Panc1 (cell line): ENCODE data around the gene GLT8D1. TPM values are rescaled to one million over a fixed set of nuclear protein-coding genes. Genes with fewer than 3 reads are reported as not detected.

ENCODE experiments used
- ATAC-seq: fragments of 200-7000 bp; cut with Tn5 transposase; 2 replicates; pipeline ENCODE4 v1.9.1; 2020; ENCODE audit warnings: mild to moderate bottlenecking, moderate library complexity
- BruUV-seq: library from RNA; stranded (reverse); fragments of 400-500 nt; replicated peaks from 2 replicates; lab custom pipeline; 2021; lab: Mats Ljungman, UMichigan
- CTCF ChIA-PET: fragments of 300-600 bp; sonication (Branson Sonifier 250); formaldehyde crosslinking; loops from one replicate; lab custom pipeline; 2022; ENCODE audit warnings: antibody characterized with exemption; lab: Charles Lee
- POLR2A ChIA-PET: fragments of 300-600 bp; sonication (Branson Sonifier 250); formaldehyde crosslinking; loops from one replicate; lab custom pipeline; 2022; ENCODE audit warnings: antibody characterized with exemption; lab: Charles Lee
- DNase-seq: peaks from one replicate; pipeline ENCODE4 v3.0.0-alpha.2; 2010; ENCODE audit warnings: low read depth, low spot score
- H3K27ac ChIP-seq: 2 replicates; pipeline ENCODE4 v1.5.1; 2011; ENCODE audit warnings: mild to moderate bottlenecking, low read length, inconsistent platforms
- H3K27me3 ChIP-seq: fragments of 200-500 bp; sonication (Bioruptor generic); 2 replicates; pipeline ENCODE4 v1.6.0; 2014; ENCODE audit warnings: low read length, inconsistent platforms; ENCODE audit not compliant: control insufficient read depth, insufficient read depth
- H3K36me3 ChIP-seq: fragments of 200-500 bp; sonication (Bioruptor generic); 2 replicates; pipeline ENCODE4 v1.5.1; 2014; ENCODE audit warnings: inconsistent platforms, mild to moderate bottlenecking, low read length, moderate library complexity; ENCODE audit not compliant: control insufficient read depth, insufficient read depth
- H3K4me1 ChIP-seq: 2 replicates; pipeline ENCODE4 v1.5.1; 2011; ENCODE audit warnings: inconsistent platforms, mild to moderate bottlenecking, low read length, moderate library complexity; ENCODE audit not compliant: control insufficient read depth, insufficient read depth
- H3K4me3 ChIP-seq, 2 experiments: 2 replicates each; pipeline ENCODE4 v1.5.1; 2011 to 2012; ENCODE audit warnings: low read depth in 2 of 2, low read length in 2 of 2, mild to moderate bottlenecking in 2 of 2, inconsistent platforms in 1 of 2, moderate library complexity in 1 of 2
- H3K9me3 ChIP-seq: fragments of 200-500 bp; sonication (Bioruptor generic); 2 replicates; pipeline ENCODE4 v1.5.1; 2014; ENCODE audit warnings: low read depth, mild to moderate bottlenecking, inconsistent platforms, low read length, moderate library complexity; ENCODE audit not compliant: control insufficient read depth, insufficient read depth
- CTCF ChIP-seq: fragments of 450-650 bp; IDR thresholded peaks from 2 replicates; pipeline ENCODE4 v1.5.1; 2017; ENCODE audit warnings: mild to moderate bottlenecking
- POLR2AphosphoS5 ChIP-seq: IDR thresholded peaks from 2 replicates; pipeline ENCODE4 v1.6.1; 2012; ENCODE audit warnings: mild to moderate bottlenecking, low read depth, low read length, moderate library complexity
- REST ChIP-seq, 2 experiments: IDR thresholded peaks; 2 replicates each; pipeline ENCODE4 v1.6.1; 2011 to 2012; ENCODE audit warnings: low read depth in 2 of 2, control low read depth in 1 of 2, low read length in 1 of 2, mild to moderate bottlenecking in 1 of 2, moderate library complexity in 1 of 2; ENCODE audit not compliant: insufficient read depth in 1 of 2
- SIN3A ChIP-seq: IDR thresholded peaks from 2 replicates; pipeline ENCODE4 v1.6.1; 2012; ENCODE audit warnings: low read depth, mild to moderate bottlenecking, low read length, moderate library complexity, borderline replicate concordance; ENCODE audit not compliant: insufficient read depth
- TCF7L2 ChIP-seq: IDR thresholded peaks from 2 replicates; pipeline ENCODE4 v1.6.1; 2011; ENCODE audit warnings: mild to moderate bottlenecking, low read depth, low read length, inconsistent platforms
- in situ Hi-C: cut with HindIII; loops from 2 replicates; pipeline ENCODE4 v1.10.0; 2016; ENCODE audit warnings: low sequenced_read_pairs, low pct_unique_long_range_greater_than_20kb
- intact Hi-C: fragments of 100-400 bp; cut with micrococcal nuclease; formaldehyde crosslinking; loops from one replicate; pipeline ENCODE4 v1.10.0; 2022; ENCODE audit not compliant: unreplicated experiment
- total RNA-seq: library from RNA; stranded (reverse); gene quantifications from one replicate; pipeline ENCODE4 v1.2.1, GENCODE V29; 2021; ENCODE audit not compliant: unreplicated experiment

Gene GLT8D1
- total RNA-seq, 1 experiment from 2014 or later, result 51.3 TPM

- no peak for DNase-seq
- intact Hi-C loops, result no loop called here
- ATAC-seq, result no peak
- H3K4me3 ChIP-seq, result no peak overlapping the region
- POLR2A ChIA-PET, result no interaction called here
- peaks cover 7% of the 10 kb centered on the region; the same call in 1 of the 2 replicates for H3K36me3 ChIP-seq
- H3K9me3 ChIP-seq, result peaks cover 7% of the 10 kb centered on the region; the same call in 1 of the 2 replicates
- no peaks in the 10 kb centered on the region for H3K27me3 ChIP-seq
- in situ Hi-C loops, result no loop called here
- CTCF ChIA-PET, result no interaction called here
- TF ChIP-seq REST (IDR thresholded peaks at IDR 0.05; ENCODE audit: insufficient read depth in 1 of 2, low read depth in 2 of 2, low read length in 1 of 2) (no peak), TCF7L2 (no peak), SIN3A (no peak), POLR2AphosphoS5 (no peak), CTCF (no peak)
- no peak overlapping the region for H3K27ac ChIP-seq
- BruUV-seq, result no TSS peak
- no peaks in the 10 kb centered on the region for H3K4me1 ChIP-seq
Measured at GRCh38 chr3:52733256-52733891, 27.8 kb upstream of the GLT8D1 start.

- Histone ChIP-seq H3K4me3 (no peak overlapping the region), H3K9me3 (peaks cover 7% of the 10 kb centered on the region; the same call in 1 of the 2 replicates), H3K36me3 (peaks cover 7% of the 10 kb centered on the region; the same call in 1 of the 2 replicates), H3K27ac (no peak overlapping the region), H3K27me3 (no peaks in the 10 kb centered on the region), H3K4me1 (no peaks in the 10 kb centered on the region)
- CTCF ChIA-PET, result no interaction called here
- in situ Hi-C loops (no loop called here), intact Hi-C loops (no loop called here)
- TF ChIP-seq SIN3A, result no peak
- TF ChIP-seq POLR2AphosphoS5, result no peak
- no peak for TF ChIP-seq REST (IDR thresholded peaks at IDR 0.05; ENCODE audit: insufficient read depth in 1 of 2, low read depth in 2 of 2, low read length in 1 of 2)
- no peak for TF ChIP-seq CTCF
- POLR2A ChIA-PET, result no interaction called here
- ATAC-seq (no peak), DNase-seq (no peak)
- BruUV-seq, result no TSS peak
Measured at GRCh38 chr3:52731590-52731989, 26.0 kb upstream of the GLT8D1 start.
